Thymus (tissue), 11 donors: ENCODE data around the gene RAD51B. TPM values are rescaled to one million over a fixed set of nuclear protein-coding genes. Genes with fewer than 3 reads are reported as not detected.
"Not testable (repeated sequence)": the region's sequence is repeated elsewhere in the genome, so short reads cannot be mapped to it uniquely, and the experiment has no call there.

Experiments
- DNase-seq, 9 donors: peaks; one replicate each; pipeline ENCODE4 v3.0.0-alpha.2; 2013; ENCODE audit warnings: low spot score in 9 of 9, low read depth in 6 of 9, missing footprints in 1 of 9
- H3K27ac ChIP-seq, 2 donors: one replicate each; pipeline ENCODE4 v1.5.1; 2013; ENCODE audit warnings: control low read depth in 1 of 2, low read depth in 1 of 2, low read length in 1 of 2, mild to moderate bottlenecking in 1 of 2, moderate library complexity in 1 of 2
- H3K27me3 ChIP-seq, 2 donors: one replicate each; pipeline ENCODE4 v1.5.1; 2013; ENCODE audit warnings: low read length in 1 of 2; ENCODE audit not compliant: control insufficient read depth in 2 of 2, insufficient read depth in 1 of 2
- H3K36me3 ChIP-seq, 2 donors: one replicate each; pipeline ENCODE4 v1.5.1; 2013; ENCODE audit warnings: low read length in 1 of 2, mild to moderate bottlenecking in 1 of 2, moderate library complexity in 1 of 2; ENCODE audit not compliant: control insufficient read depth in 2 of 2, insufficient read depth in 2 of 2
- H3K4me1 ChIP-seq, 2 donors: one replicate each; pipeline ENCODE4 v1.5.1; 2013; ENCODE audit warnings: low read length in 2 of 2; ENCODE audit not compliant: control insufficient read depth in 2 of 2, insufficient read depth in 2 of 2
- H3K4me3 ChIP-seq, 2 donors: one replicate each; pipeline ENCODE4 v1.5.1; 2013; ENCODE audit warnings: low read length in 2 of 2, control low read depth in 1 of 2, mild to moderate bottlenecking in 1 of 2
- H3K9me3 ChIP-seq, 2 donors: one replicate each; pipeline ENCODE4 v1.5.1; 2013; ENCODE audit warnings: low read length in 1 of 2, mild to moderate bottlenecking in 1 of 2; ENCODE audit not compliant: control insufficient read depth in 2 of 2, insufficient read depth in 1 of 2
- WGBS: extraction: QIAGEN DNeasy Blood & Tissue Kit; methylation state at CpG from one replicate; pipeline ENCODE4 v1.1.7; 2013; 5-methylcytosine and 5-hydroxymethylcytosine counted together
- polyA plus RNA-seq: library from polyadenylated mRNA; stranded (reverse); fragments of 200-250 nt; gene quantifications from one replicate; pipeline ENCODE4 v1.2.3, GENCODE V29; 2013
- total RNA-seq: library from RNA; stranded (reverse); fragments of 120-200 nt; gene quantifications from one replicate; pipeline ENCODE4 v1.2.4, GENCODE V29; 2013
- donor health status: healthy.

RAD51B gene
- total and polyA plus RNA-seq, 2 donors = 7.8 to 17.8 TPM

DNA sequence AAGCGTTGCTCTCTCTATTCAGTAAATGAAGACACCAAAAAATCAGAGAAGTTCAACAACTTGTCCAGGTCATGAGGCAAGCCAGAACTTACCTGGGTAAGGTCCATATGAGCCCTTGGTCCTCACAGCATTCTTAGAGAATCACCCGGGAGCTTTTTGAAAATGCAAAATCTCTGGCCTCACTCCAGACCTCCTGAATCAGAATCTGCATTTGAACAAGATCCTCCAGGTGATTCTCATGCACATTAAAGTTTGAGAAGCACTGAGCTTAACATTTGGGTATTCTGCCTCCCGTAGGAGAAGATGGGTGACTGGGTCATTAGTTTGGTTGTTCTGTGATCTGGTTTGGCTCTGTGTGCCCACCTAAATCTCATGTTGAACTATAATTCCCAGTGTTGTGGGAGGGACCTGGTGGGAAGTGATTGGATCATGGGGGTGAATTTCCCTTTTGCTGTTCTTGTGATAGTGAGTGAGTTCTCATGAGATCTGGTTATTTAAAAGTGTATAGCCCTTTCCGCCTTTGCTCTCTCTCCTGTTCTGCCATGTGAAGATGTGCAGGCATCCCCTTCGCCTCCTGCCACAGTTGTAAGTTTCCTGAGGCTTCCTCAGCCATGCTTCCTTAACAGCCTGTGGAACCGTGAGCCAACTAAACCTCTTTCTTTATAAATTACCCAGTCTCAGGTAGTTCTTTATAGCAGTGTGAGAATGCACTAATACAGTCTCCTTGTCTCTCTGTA is 221.2 kb downstream of the RAD51B start:
- 95% methylated on average over 6 of the region's 6 CpGs for WGBS
- H3K27me3 ChIP-seq = no peaks in the 10 kb centered on the region
- no peak for DNase-seq
- H3K9me3 ChIP-seq = no peaks in the 10 kb centered on the region
- H3K27ac ChIP-seq = peak overlapping the region in 1 of 2 donors; percentile 33
- H3K4me1 ChIP-seq = peaks cover 0 to 6% of the 10 kb centered on the region in 2 donors
- H3K4me3 ChIP-seq = no peak overlapping the region
- H3K36me3 ChIP-seq = no peaks in the 10 kb centered on the region

DNA sequence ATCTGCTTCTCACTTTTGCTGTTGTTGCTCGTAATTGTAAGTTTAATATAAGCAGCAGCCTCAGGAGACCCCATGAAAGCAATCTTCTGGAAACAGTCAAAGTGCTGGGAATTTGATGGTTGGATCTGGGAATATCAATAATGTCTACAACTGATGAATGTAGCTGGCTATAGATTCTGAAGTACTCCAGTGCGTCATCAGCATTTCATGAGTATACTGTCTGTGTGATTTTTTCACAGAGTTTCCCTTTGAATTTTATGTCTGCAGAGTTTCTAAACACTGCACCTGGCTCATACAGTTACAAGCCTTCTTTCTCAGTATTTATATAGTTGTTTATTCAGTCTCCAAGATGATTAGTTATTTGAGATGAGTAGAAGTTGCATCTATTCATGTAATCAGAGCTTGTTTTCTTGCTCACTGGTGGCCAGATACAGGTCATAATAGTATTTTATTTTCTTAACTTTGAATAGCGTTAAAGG is 222.3 kb downstream of the RAD51B start:
- H3K36me3 ChIP-seq = no peaks in the 10 kb centered on the region

DNA sequence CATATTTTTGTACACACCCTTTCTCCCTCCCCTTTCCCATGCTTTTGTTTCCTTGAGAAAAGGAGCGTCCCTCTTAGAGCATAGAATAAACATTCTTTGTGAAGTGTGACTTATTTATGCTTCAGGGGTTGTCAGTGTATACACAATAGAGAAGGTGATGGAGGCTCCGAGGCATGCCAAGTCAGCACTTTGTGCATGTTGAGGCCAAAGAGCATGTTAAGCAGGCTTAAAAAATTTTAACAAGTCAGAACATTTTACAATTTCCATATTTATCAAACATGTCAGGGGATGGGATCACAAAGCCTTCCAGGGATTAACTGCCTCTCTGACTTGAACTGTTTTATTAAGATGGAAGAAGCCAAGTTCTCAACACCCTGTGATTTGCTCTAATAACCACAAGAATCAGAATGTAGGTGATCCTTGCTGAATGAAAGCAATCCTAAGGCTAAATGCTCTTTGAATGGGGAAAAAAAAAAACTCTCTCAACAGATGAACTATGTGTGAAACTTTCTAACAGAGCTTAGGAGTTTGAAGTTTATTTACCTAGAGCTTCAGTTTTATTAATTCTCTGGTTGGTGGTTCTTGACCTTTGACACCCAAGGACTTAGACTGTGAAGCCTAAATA is 223.1 kb downstream of the RAD51B start:
- Histone ChIP-seq H3K4me3 (no peak overlapping the region), H3K9me3 (no peaks in the 10 kb centered on the region), H3K36me3 (no peaks in the 10 kb centered on the region), H3K27me3 (no peaks in the 10 kb centered on the region), H3K4me1 (peaks cover 0 to 6% of the 10 kb centered on the region in 2 donors), H3K27ac (peak overlapping the region in 1 of 2 donors; percentile 39)
- 92% methylated on average over 2 of the region's 2 CpGs for WGBS
- peak in 1 of 9 donors; percentile 13 for DNase-seq

More for the DNA sequence above, 222.3 kb downstream of the RAD51B start:
- H3K9me3 ChIP-seq = no peaks in the 10 kb centered on the region
- peaks cover 0 to 6% of the 10 kb centered on the region in 2 donors for H3K4me1 ChIP-seq
- no peak overlapping the region for H3K4me3 ChIP-seq
- 97% methylated on average over 3 of the region's 3 CpGs for WGBS
- DNase-seq = no peak
- H3K27me3 ChIP-seq = no peaks in the 10 kb centered on the region
- peak overlapping the region; percentile 36 to 72 for H3K27ac ChIP-seq

DNA sequence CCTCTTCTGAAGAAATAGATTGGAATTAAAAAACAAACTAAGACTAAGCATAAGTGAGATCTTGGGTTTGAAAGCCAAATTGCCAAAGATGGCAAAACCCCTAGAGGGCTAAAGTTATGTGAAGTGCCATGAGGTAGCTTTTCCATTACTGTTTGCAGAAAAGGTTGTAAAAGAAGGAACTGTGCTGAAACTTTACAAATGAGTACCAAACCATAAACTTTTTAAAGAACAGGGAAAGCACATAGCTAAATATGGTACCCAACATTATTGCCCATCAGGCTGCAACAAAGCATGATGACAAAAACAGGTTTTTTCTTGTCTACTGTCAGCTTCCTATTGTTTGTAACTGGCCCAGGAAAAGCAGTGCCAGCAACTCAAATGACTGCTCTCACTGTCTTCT is 224.2 kb downstream of the RAD51B start:
- Histone ChIP-seq H3K27ac (peak overlapping the region in 1 of 2 donors; percentile 39), H3K4me3 (no peak overlapping the region), H3K4me1 (peaks cover 0 to 6% of the 10 kb centered on the region in 2 donors)

DNA sequence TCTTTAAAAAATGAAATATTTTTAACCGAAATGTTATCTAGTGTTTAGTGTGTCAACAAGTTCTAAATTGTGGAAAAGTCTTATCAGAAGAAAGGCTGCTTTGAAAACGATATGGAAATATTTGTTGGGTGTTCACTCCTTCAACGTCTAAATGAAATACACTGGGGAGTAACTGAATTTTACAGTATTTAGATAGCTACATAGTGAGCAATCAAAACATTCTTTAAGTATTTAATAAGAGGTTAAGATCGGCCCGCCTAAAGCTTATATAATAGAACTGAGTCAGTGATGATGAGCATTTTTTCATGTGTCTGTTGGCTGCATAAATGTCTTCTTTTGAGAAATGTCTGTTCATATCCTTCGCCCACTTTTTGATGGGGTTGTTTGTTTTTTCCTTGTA is 228.3 kb downstream of the RAD51B start:
- 95% methylated on average over 6 of the region's 6 CpGs for WGBS
- Histone ChIP-seq H3K4me3 (no peak overlapping the region), H3K4me1 (no peaks in the 10 kb centered on the region), H3K9me3 (no peaks in the 10 kb centered on the region), H3K27me3 (no peaks in the 10 kb centered on the region), H3K27ac (no peak overlapping the region), H3K36me3 (no peaks in the 10 kb centered on the region)
- DNase-seq = no peak

More for the DNA sequence above, 224.2 kb downstream of the RAD51B start:
- no peak for DNase-seq
- Histone ChIP-seq H3K36me3 (no peaks in the 10 kb centered on the region), H3K9me3 (no peaks in the 10 kb centered on the region), H3K27me3 (no peaks in the 10 kb centered on the region)

DNA sequence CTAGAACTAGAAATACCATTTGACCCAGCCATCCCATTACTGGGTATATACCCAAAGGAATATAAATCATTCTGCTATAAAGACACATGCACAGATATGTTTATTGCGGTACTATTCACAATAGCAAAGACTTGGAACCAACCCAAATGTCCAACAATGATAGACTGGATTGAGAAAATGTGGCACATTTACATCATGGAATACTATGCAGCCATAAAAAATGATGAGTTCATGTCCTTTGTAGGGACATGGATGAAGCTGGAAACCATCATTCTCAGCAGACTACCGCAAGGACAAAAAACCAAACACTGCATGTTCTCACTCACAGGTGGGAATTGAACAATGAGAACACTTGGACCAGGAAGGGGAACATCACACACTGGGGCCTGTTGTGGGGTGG is 229.2 kb downstream of the RAD51B start:
- 92% methylated on average over 2 of the region's 2 CpGs for whole genome bisulfite sequencing
- not testable (repeated sequence) for H3K27ac ChIP-seq, H3K4me3 ChIP-seq, H3K27me3 ChIP-seq, H3K36me3 ChIP-seq, DNase-seq, H3K4me1 ChIP-seq, H3K9me3 ChIP-seq

DNA sequence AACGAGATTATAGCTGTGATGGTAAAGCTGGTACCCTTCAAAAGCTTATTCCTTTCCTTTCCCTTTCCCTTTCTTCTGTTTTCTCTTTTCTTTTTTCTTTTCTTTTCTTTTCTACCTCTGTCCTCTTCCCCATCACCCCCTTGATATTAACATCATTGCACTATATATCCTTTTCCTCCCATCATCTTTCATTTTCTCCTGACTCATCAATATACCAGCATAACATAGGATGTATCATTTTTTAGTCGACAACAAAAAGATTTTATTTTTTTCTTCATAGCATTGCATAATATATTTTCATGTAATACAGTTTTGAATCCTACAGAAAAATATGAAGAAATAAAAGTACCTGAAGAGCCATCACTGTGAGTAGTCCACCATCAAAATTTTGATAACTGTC is 230.6 kb downstream of the RAD51B start:
- no peak overlapping the region for H3K27ac ChIP-seq
- DNase-seq = no peak
- H3K27me3 ChIP-seq = no peaks in the 10 kb centered on the region
- H3K36me3 ChIP-seq = no peaks in the 10 kb centered on the region
- H3K4me1 ChIP-seq = no peaks in the 10 kb centered on the region
- WGBS = 100% methylated on average over 2 of the region's 2 CpGs
- no peak overlapping the region for H3K4me3 ChIP-seq
- no peaks in the 10 kb centered on the region for H3K9me3 ChIP-seq

DNA sequence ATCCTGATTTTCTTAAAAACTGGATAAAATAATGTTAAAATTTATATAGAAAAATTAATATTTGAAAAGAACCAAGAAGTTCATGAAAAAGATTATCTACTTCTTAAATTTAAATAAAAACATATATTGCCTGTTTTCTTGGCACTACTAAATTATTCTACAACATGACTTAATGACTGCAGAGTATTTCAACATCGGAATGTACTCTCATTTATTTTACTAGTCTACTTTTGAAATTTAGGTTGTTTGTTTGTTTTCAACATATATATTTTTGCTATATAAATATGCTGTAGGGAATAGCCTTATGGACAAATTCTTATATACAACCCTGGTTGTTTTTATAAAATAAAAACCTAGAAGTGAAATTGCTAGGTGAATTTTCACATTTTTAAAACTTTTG is 231.6 kb downstream of the RAD51B start:
- WGBS = 97% methylated on average over 1 of the region's 1 CpG
- no peaks in the 10 kb centered on the region for H3K9me3 ChIP-seq
- H3K27me3 ChIP-seq = no peaks in the 10 kb centered on the region
- H3K4me1 ChIP-seq = no peaks in the 10 kb centered on the region
- DNase-seq = no peak
- H3K4me3 ChIP-seq = no peak overlapping the region
- no peak overlapping the region for H3K27ac ChIP-seq
- H3K36me3 ChIP-seq = no peaks in the 10 kb centered on the region

DNA sequence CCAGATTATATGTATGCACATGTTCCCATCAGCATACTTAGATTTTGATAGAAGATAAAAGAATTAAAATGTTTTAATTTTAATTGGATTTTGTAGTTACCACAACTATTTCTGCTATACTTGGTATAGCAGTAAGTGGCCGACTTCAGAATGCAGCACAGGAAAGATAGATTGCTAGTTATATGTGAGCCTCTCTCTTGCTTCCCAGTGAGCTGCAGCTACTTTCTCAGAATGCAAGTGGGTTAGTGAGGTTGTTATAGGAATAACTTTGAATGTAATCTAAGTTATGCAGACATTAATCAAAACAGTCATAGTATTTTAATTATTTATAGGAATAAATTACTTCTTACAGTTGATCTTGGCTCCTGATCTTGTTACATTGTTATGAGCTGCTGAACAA is 240.6 kb downstream of the RAD51B start:
- no peak for DNase-seq
- no peaks in the 10 kb centered on the region for H3K4me1 ChIP-seq
- H3K4me3 ChIP-seq = no peak overlapping the region
- peaks cover 0 to 6% of the 10 kb centered on the region in 2 donors for H3K9me3 ChIP-seq
- no peaks in the 10 kb centered on the region for H3K27me3 ChIP-seq
- no peaks in the 10 kb centered on the region for H3K36me3 ChIP-seq
- no peak overlapping the region for H3K27ac ChIP-seq
- WGBS = 92% methylated on average over 1 of the region's 1 CpG
